ENCODE data around the gene MAP4K4.
A peak's percentile ranks its signal among the peaks of the same experiment; 100 is the strongest.
"Not testable (repeated sequence)": the region's sequence is repeated elsewhere in the genome, so short reads cannot be mapped to it uniquely, and the experiment has no call there.

Gene MAP4K4

DNA sequence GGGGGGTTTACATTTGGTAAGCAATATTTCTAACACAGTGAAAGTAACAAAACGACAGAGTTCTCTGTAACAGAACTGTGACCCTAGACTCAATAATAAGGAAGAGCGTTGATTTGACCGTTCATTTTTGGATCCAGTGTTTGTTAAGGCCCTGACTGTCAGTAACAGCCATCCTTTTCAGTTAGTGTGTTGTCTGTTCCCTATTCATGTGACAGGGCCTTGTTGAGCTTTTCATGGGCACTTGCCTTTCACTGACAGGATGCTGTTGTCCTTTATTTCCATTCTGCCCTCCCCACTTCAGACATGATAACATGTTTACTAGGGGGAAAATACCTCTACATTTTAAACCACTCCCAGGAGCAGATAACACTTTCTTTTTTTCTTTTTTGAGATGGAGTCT, 45.8 kb downstream of the MAP4K4 start:
- DNase-seq (ENCODE audit: low read depth), result no peak

DNA sequence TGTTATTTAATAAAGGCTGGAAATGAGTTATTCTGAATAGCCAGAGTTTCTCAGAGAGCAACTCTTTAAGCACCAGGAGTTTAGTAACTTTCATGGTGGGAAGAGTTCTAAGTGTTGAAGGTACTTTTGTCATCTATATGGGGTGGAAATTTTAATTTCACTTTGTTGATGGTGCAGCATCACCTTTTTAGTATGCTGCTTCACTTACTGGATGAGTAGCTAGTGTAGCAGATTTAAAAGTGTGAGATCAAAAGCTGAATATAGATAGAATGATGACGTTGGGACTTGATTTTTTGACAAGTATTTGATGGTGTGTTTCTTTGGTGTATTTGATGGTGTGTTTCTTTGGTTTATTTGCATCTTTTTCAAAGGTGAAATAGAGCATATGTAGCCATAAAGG, 47.3 kb downstream of the MAP4K4 start:
- no peak for DNase-seq (ENCODE audit: low read depth)

DNA sequence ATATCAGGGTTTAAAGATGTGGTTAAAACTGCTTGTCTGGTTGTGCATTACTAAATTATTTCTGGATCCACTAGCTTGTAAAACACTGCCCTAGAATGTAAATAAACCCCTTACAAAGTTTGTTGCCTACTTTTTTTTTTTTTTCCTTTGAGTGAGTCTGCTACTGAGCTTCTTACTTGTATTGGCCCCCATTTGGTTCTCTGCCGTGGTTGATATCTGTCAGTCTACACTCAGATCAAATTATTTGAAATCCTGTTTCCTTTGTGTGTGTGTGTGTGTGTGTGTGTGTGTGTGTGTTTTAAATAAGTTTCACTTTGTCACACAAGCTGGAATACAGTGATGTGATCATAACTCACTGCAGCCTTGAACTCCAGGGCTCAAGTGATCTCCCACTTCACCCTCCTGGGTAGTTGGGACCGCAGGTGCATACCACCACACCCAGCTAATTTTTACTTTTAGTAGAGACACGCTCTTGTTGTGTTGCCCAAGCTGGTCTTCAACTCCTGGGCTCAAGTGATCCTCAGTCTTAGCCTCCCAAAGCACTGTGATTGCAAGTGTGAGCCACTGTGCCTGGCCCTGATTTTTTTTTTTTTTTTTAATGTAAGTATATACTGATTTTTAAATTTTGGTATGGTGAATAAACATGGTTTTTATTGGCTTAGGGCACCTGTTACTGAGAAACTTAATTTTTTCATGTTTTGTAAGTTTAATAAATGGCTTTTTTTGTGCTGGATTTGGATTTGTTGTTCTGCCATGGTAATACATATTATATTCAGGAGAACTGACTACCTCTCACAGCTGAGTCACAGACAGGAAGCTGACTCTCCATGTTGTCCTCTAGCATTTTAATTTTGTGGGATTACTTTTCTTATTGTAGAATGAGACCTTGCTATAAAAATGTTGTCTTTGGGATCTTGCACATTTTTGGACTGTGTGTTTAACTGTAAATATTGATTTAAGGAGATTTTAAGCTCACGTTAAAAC, 48.5 kb downstream of the MAP4K4 start:
- DNase-seq (ENCODE audit: low read depth), result peak; percentile 44

DNA sequence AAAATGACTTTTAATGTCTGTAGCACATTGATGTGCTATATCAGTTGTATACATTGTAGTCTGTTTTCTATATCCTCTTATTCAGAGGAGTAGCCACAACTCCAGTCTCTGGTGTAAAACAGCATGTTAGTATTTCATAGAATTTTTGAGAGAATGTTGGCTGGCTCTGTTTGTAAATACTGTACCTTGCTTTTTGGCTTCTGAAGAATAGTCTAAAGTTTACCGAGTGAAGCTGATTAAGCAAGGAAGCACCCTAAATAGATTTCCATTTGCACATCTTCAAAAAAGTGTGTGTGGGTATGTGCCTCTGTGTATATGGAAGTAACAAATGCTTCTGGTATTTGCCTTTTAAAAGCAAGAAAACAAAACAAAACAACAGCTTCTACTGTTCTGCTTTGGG, 50.5 kb downstream of the MAP4K4 start:
- no peak for DNase-seq (ENCODE audit: low read depth)

DNA sequence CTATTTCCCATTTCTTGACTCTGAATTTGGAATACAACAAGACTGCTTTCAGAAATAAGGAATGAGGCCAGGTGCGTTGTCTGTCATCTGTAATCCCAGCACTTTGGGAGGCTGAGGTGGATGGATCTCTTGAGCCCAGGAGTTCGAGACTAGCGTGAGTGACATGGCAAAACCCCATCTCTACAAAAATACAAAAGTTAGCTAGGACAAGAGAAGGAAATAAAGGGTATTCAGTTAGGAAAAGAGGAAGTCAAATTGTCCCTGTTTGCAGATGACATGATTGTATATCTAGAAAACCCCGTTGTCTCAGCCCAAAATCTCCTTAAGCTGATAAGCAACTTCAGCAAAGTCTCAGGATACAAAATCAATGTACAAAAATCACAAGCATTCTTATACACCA, 51.0 kb downstream of the MAP4K4 start:
- DNase-seq (ENCODE audit: low read depth), result not testable (repeated sequence)

DNA sequence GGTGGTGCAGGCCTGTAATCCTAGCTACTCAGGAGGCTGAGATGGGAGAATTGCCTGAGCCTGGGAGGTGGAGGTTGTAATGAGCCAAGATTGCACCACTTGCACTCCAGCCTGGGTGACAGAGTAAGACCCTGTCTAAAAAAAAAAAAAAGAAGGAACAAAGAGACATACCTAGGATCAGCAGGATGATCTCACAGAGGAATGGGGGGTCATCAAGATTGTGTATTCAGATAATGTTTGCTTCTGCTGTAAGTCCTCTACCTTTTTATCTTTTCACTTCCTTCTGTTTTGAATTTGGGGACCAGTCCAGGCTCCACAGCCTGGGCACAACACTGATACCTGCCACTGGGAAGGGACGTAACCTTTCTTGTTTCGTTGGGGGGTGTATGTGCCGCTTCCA, 53.2 kb downstream of the MAP4K4 start:
- no peak for DNase-seq (ENCODE audit: low read depth)

- DNase-seq (ENCODE audit: low read depth), result no peak
These were observed 53.8 kb downstream of the MAP4K4 start for GRCh38 chr2:101751276-101751815.

GRCh38 chr2:101751875-101752619, 54.5 kb downstream of the MAP4K4 start:
- DNase-seq (ENCODE audit: low read depth), result no peak

- no peak for DNase-seq (ENCODE audit: low read depth)
These were observed 55.5 kb downstream of the MAP4K4 start for GRCh38 chr2:101752716-101753616.

- DNase-seq (ENCODE audit: low read depth), result no peak
These were observed 56.4 kb downstream of the MAP4K4 start for GRCh38 chr2:101753720-101754490.

GRCh38 chr2:101754618-101755017, 57.1 kb downstream of the MAP4K4 start:
- DNase-seq (ENCODE audit: low read depth), result peak; percentile 54

DNA sequence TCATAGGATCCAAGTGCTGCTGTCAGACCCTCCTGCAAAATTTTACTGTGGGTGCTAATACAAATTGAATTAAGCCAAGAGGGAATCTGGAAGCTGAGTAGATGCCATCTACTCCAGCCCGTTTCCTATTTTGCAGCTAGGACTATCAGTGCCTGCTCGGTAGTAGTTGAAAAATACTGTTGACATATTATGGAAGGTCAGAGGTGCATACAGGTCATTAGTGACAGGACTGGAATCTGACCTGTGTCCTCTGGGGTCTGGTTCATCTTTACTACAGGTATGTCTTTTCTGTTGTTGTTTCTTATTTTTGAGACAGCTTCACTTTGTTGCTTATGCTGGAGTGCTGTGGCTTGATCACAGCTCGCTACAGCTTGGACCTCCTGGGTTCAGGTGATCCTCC, 58.8 kb downstream of the MAP4K4 start:
- DNase-seq (ENCODE audit: low read depth), result no peak

- no peak for DNase-seq (ENCODE audit: low read depth)
These were observed 60.5 kb downstream of the MAP4K4 start for GRCh38 chr2:101758001-101758400.

- peak; percentile 86 for DNase-seq (ENCODE audit: low read depth)
These were observed 61.7 kb downstream of the MAP4K4 start for GRCh38 chr2:101759162-101759561.

- DNase-seq (ENCODE audit: low read depth), result no peak
These were observed 65.1 kb downstream of the MAP4K4 start for GRCh38 chr2:101762451-101763171.

DNA sequence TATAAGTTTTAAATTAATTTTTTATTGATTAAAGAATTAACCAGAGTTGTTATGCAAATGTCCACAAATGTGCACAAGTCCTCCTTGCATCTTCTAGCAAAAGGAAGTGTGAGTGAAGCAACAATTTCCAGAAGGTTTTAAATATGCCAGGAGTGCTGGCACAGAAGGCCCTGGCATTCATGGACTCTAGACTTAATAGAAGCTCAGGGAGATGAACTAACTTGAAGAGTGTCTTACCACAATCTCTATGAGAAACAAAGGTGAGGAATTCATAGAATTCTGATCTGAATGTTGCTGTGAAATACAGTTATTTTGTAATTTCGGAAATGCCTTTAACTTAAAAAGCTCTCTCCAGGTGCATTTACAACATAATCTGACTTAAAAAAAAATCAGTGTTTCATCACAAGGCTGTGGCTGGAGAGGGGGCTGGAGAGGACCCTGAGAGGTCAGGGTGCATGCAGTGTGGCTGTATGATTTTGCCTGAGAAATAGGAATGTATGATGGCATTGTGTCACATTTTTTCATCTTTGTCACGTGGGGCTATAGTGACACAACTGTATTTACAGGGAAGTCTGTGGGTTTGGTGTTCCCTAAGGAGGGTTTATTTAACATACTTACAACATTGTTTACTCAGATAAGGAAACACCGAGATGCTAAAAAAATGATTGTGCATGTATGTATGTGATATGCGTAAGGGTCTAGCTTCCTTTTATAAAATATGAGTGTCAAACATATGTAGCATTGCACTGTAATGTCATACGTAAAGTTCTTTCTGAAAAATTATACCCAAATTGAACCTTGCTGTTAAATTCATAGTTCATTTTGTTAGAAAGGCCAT, 66.2 kb downstream of the MAP4K4 start:
- DNase-seq (ENCODE audit: low read depth), result no peak

DNA sequence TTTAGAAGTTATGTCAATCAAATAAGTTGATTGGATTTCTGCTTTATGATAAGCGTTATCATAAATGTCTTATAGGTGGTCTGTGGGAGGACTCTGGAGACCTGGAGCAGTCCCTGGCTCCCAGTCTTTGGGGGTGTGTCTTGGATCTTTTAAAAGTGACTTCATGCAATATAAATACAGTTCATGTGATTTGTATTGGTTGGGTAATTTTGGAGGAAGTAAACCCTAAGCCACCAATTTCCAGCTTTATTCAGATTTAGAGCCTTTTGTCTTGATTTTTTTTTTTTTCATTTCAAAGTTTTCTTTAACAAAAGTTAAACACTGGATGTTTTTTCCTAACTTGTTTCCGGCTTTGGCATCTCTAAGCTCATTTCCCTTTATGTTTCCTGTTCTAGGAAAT, 68.8 kb downstream of the MAP4K4 start:
- DNase-seq (ENCODE audit: low read depth), result no peak

DNA sequence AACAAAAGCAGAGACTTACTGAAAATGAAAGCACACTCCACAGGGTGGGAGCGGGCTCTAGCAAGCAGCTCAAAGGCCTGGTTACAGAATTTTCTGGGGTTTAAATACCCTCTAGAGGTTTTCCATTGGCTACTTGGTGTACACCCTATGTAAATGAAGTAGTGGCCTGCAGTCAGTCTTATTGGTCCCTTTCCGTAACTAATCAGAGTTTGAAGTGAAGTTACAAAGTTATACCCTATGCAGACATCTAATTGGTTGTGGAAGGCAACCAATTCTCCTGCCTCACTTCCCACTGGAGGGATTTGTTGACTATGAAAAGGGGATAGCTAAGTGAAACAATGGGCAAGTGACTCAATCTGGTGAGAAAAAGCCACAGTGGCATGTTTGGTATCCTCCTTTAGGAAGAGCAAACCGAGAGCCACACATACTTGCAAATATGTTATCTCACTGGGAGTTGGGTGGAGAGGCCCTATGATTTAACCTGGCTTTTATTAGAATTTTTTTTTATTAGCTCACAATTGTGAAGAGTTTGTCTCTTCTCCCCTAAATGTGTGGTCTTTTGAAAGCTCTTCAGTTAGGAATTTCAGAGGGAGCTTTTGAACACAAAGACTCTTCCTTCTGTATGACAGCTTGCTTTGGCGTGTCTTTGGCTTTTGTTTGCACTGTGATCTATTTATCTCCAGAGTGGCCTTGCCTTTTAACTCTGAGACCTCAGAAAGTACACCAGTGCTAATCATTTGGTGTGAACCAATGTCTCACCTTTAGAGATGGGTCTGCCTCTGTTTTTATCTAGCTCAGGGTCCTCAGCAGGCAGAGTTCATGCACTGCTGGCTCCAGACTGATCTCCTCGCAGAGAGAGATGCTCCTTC, 69.6 kb downstream of the MAP4K4 start:
- DNase-seq (ENCODE audit: low read depth), result peak; percentile 94
